Sigmoid colon (tissue), 7 donors: ENCODE results near the gene URB2. TPM values are rescaled to one million over a fixed set of nuclear protein-coding genes. Genes with fewer than 3 reads are reported as not detected.

Experiments
- DNase-seq: peaks from one replicate; pipeline ENCODE4 v3.0.0-alpha.2; 2019
- H3K27ac ChIP-seq, 4 donors: fragments of 200-600 bp; sonication (generic); one replicate each; pipeline ENCODE4 v1.5.1; 2016 to 2019; ENCODE audit warnings: mild to moderate bottlenecking in 1 of 4
- H3K27me3 ChIP-seq, 3 donors: fragments of 200-600 bp; sonication (generic); one replicate each; pipeline ENCODE4 v1.5.1; 2019; ENCODE audit warnings: mild to moderate bottlenecking in 1 of 3
- H3K36me3 ChIP-seq, 4 donors: fragments of 200-600 bp; sonication (generic); one replicate each; pipeline ENCODE4 v1.5.1; 2016 to 2019
- H3K4me1 ChIP-seq, 4 donors: fragments of 200-600 bp; sonication (generic); one replicate each; pipeline ENCODE4 v1.5.1; 2017 to 2019
- H3K4me3 ChIP-seq, 4 donors: fragments of 200-600 bp; sonication (generic); one replicate each; pipeline ENCODE4 v1.5.1; 2017 to 2019; ENCODE audit warnings: mild to moderate bottlenecking in 2 of 4, moderate library complexity in 1 of 4
- H3K9me3 ChIP-seq, 4 donors: fragments of 200-600 bp in 3 of 4; sonication (generic) in 3 of 4; one replicate each; pipeline versions ENCODE4 v1.5.1 to v1.6.1; 2013 to 2019
- EP300 ChIP-seq, 4 donors: sonication (generic); formaldehyde crosslinking; IDR thresholded peaks; one replicate each; pipeline ENCODE4 v1.6.1; 2017; ENCODE audit warnings: antibody characterized with exemption in 4 of 4
- POLR2A ChIP-seq, 2 donors: fragments of 450-650 bp; IDR thresholded peaks; one replicate each; pipeline ENCODE4 v1.6.1; 2016; ENCODE audit warnings: antibody characterized with exemption in 2 of 2, mild to moderate bottlenecking in 2 of 2, moderate library complexity in 2 of 2
- POLR2AphosphoS5 ChIP-seq, 4 donors: sonication (generic); formaldehyde crosslinking; IDR thresholded peaks; one replicate each; pipeline ENCODE4 v1.6.1; 2017; ENCODE audit warnings: antibody characterized with exemption in 4 of 4
- WGBS, 2 donors: extraction: QIAGEN DNeasy Blood & Tissue Kit; methylation state at CpG; one replicate each; pipeline ENCODE4 v1.1.7; 2013; 5-methylcytosine and 5-hydroxymethylcytosine counted together
- intact Hi-C: fragments of 100-400 bp; cut with DNase I; formaldehyde crosslinking; loops from one replicate; pipeline ENCODE4 v1.15.1; 2023
- polyA plus RNA-seq, 3 donors: library from polyadenylated mRNA; stranded (reverse); fragments of 200-250 nt; gene quantifications; one replicate each; pipeline ENCODE4 v1.2.3, GENCODE V29; 2013
- total RNA-seq, 4 donors: library from RNA; depleted of rRNA; stranded (reverse); fragments of >200 nt; gene quantifications; one replicate each; pipeline ENCODE4 v1.1.0, GENCODE V29; 2016
- TF ChIP-seq, protein P1 (sequence below), 4 experiments: fragments of 450-650 bp in 3 of 4; fragments of 200-600 bp in 1 of 4; IDR thresholded peaks; one replicate each; pipeline ENCODE4 v1.5.1; 2016 to 2019; ENCODE audit warnings: antibody characterized with exemption in 4 of 4, mild to moderate bottlenecking in 3 of 4, moderate library complexity in 2 of 4
- donor health status: healthy with polysubstance abuse.
- donor health status: Bipolar disorder and iron deficiency.
- donor health status: healthy.

URB2 gene
- total and polyA plus RNA-seq, 7 donors: 0.60 to 11.7 (median 5.2) TPM

DNA sequence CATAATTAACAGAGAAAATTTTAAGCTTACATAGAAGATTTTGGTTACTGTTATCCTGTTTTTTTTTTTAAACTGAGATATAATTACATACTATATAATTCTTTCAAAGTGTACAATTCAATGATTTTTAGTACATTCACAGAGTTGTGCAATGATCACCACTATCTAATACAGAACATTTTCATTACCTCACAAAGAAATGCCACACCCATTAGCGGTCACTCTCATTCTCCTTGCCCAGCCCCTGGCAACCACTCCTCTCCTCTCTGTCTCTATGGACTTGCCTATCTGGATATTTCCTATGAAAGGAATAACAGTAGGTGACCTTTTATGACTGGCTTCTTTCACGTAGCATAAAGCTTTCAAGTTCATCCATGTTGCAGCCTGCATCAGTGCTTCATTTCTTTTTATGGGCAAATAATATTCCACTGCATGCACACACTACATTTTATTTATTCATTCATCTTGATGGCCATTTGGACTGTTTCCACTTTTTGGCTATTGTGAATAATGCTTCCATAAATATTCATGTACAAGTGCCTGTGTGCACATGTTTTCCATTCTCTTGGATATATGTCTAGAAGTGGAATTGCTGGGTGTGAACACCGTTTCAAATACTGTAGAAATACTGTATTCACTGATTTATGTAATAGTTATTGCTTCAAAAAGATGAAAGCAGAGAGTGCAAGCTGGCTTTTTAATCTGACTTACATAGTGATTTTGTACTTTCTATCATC lies 26.7 kb upstream of the URB2 start:
- no peaks in the 10 kb centered on the region for H3K27me3 ChIP-seq
- intact Hi-C loops: no loop called here
- WGBS, 2 donors: 90 to 92% methylated on average over 3 of the region's 3 CpGs
- no peak for DNase-seq
- TF ChIP-seq POLR2A (IDR thresholded peaks at IDR 0.05) (no peak), EP300 (IDR thresholded peaks at IDR 0.05) (no peak), POLR2AphosphoS5 (IDR thresholded peaks at IDR 0.05) (no peak)
- TF ChIP-seq, protein P1, sequence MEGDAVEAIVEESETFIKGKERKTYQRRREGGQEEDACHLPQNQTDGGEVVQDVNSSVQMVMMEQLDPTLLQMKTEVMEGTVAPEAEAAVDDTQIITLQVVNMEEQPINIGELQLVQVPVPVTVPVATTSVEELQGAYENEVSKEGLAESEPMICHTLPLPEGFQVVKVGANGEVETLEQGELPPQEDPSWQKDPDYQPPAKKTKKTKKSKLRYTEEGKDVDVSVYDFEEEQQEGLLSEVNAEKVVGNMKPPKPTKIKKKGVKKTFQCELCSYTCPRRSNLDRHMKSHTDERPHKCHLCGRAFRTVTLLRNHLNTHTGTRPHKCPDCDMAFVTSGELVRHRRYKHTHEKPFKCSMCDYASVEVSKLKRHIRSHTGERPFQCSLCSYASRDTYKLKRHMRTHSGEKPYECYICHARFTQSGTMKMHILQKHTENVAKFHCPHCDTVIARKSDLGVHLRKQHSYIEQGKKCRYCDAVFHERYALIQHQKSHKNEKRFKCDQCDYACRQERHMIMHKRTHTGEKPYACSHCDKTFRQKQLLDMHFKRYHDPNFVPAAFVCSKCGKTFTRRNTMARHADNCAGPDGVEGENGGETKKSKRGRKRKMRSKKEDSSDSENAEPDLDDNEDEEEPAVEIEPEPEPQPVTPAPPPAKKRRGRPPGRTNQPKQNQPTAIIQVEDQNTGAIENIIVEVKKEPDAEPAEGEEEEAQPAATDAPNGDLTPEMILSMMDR (IDR thresholded peaks at IDR 0.05): no peak
- peak overlapping the region in 3 of 4 donors; percentile 83 to 89 (median 85) for H3K27ac ChIP-seq
- no peaks in the 10 kb centered on the region for H3K9me3 ChIP-seq
- H3K4me3 ChIP-seq: no peak overlapping the region
- H3K36me3 ChIP-seq: peaks cover 8 to 52% (median 11%) of the 10 kb centered on the region in 4 donors
- peaks cover 0 to 43% (median 33%) of the 10 kb centered on the region in 4 donors for H3K4me1 ChIP-seq

DNA sequence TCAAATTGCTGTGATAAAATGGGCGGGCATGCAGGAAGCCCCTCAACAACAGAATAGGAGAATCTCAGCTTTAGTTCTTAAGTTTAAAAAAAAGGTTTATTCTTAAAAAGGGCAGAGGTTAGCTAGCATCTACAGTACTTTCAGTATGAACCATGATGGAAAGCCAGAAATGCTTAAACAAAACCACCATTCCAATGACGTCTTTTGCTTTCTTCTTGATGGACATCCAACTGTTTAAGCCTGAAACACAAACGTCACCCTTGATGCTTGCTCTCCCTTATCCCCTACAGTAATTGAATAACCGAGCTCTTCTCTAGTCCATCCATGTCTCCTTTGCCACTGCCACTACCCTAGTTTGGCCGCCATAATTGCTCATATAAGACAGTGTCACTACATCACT lies 25.8 kb upstream of the URB2 start:
- DNase-seq: no peak
- Histone ChIP-seq H3K4me1 (peaks cover 0 to 43% (median 33%) of the 10 kb centered on the region in 4 donors), H3K27ac (peak overlapping the region in 1 of 4 donors; percentile 89), H3K27me3 (no peaks in the 10 kb centered on the region), H3K36me3 (peaks cover 2 to 50% (median 8%) of the 10 kb centered on the region in 4 donors), H3K9me3 (no peaks in the 10 kb centered on the region), H3K4me3 (no peak overlapping the region)
- intact Hi-C loops: no loop called here
- TF ChIP-seq POLR2AphosphoS5 (IDR thresholded peaks at IDR 0.05) (no peak), POLR2A (IDR thresholded peaks at IDR 0.05) (no peak), EP300 (IDR thresholded peaks at IDR 0.05) (no peak)
- TF ChIP-seq, protein P1 (IDR thresholded peaks at IDR 0.05): no peak
- 90 to 93% methylated on average over 5 of the region's 5 CpGs for whole genome bisulfite sequencing, 2 donors

DNA sequence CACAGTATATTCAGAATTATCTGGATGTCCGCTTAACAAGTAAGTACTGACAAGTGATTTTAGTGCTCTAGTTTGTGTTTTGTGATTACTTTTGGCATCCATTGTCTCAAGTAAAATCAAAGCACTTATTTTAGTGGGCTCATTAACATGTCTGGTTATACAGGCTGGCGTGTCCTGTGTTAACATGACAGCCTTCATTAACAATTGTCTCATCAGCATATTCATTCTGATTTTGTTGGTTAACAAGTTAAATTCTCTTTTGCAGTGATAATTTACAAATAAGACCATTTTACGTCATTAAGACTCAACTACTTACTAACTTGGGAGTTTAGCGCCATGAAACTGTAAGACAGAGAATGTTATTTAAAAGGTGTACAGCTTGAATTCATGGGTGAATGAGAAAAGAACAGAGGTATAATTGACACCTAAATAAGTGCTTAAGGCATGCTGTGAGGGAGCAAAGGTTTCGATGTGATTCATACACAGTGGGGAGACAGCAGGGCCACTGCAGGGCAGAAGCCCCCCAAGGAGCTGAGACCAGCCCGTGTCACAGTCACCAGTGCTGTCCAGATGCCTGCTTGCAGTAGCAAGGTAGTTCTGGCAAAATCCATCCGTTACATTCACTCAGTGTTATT lies 22.6 kb upstream of the URB2 start:
- intact Hi-C loops: no loop called here
- H3K27ac ChIP-seq: no peak overlapping the region
- H3K27me3 ChIP-seq: no peaks in the 10 kb centered on the region
- H3K4me1 ChIP-seq: peaks cover 0 to 17% (median 14%) of the 10 kb centered on the region in 4 donors
- WGBS, 2 donors: 88 to 90% methylated on average over 7 of the region's 7 CpGs
- peaks cover 5 to 80% (median 16%) of the 10 kb centered on the region in 4 donors for H3K36me3 ChIP-seq
- TF ChIP-seq POLR2A (IDR thresholded peaks at IDR 0.05) (no peak), EP300 (IDR thresholded peaks at IDR 0.05) (no peak)
- TF ChIP-seq, protein P1 (IDR thresholded peaks at IDR 0.05): no peak
- H3K4me3 ChIP-seq: no peak overlapping the region
- no peak for DNase-seq
- H3K9me3 ChIP-seq: no peaks in the 10 kb centered on the region

DNA sequence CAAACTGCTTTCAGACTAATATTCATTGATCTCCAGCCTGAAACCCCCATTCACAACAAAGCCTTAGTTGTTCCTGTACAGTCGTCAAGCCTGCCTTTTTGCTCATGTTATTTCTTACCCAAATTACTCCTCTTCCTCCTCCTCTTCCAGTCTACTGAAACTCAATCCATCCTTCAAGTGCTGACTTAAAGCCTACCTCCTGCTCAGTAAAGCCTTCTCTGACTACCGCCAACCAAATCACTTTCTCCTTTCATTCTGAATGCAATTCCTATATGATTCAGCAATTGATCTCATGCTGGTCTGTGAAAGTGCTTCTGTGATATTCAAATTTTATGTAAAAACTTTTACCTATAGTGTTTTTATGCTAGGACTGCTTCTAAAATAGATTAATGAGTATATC lies 18.7 kb upstream of the URB2 start:
- Histone ChIP-seq H3K4me1 (no peaks in the 10 kb centered on the region), H3K36me3 (peaks cover 0 to 96% (median 37%) of the 10 kb centered on the region in 4 donors), H3K27ac (no peak overlapping the region), H3K9me3 (no peaks in the 10 kb centered on the region), H3K27me3 (no peaks in the 10 kb centered on the region), H3K4me3 (no peak overlapping the region)
- WGBS, 2 donors: 85 to 90% methylated on average over 2 of the region's 2 CpGs
- intact Hi-C loops: no loop called here
- TF ChIP-seq POLR2AphosphoS5 (IDR thresholded peaks at IDR 0.05): no peak
- TF ChIP-seq POLR2A (IDR thresholded peaks at IDR 0.05): no peak
- TF ChIP-seq, protein P1 (IDR thresholded peaks at IDR 0.05): no peak
- no peak for TF ChIP-seq EP300 (IDR thresholded peaks at IDR 0.05)
- DNase-seq: no peak
